T-cell (primary cell): ENCODE measurements around the gene GMPR. TPM values are rescaled to one million over a fixed set of nuclear protein-coding genes. Genes with fewer than 3 reads are reported as not detected.

Experiments used
- ATAC-seq, 4 experiments: fragments of 200-7000 bp in 3 of 4; fragments of 150-1000 bp in 1 of 4; cut with Tn5 transposase; replicated peaks in 1 of 4; 1 replicate in 3 of 4; 2 replicates in 1 of 4; pipeline ENCODE4 v1.10.0; 2021; ENCODE audit warnings: moderate library complexity in 3 of 4, mild to moderate bottlenecking in 2 of 4, moderate number of reproducible peaks in 1 of 4
- CTCF ChIA-PET, 2 donors: fragments of 300-600 bp; sonication (Branson Sonifier 250); formaldehyde crosslinking; loops; one replicate each; lab custom pipeline; 2022; ENCODE audit warnings: antibody characterized with exemption in 2 of 2; lab: Charles Lee
- POLR2A ChIA-PET, 2 donors: fragments of 300-600 bp; sonication (Branson Sonifier 250); formaldehyde crosslinking; loops; one replicate each; lab custom pipeline; 2022; ENCODE audit warnings: antibody characterized with exemption in 2 of 2; lab: Charles Lee
- DNase-seq, 35 experiments: peaks; one replicate each; pipeline versions ENCODE4 v3.0.0 to v3.0.0-alpha.2; 2013 to 2023
- H3K27ac ChIP-seq: one replicate; pipeline ENCODE4 v1.5.1; 2013; ENCODE audit warnings: low read length
- H3K27me3 ChIP-seq, 2 experiments: replicated peaks in 1 of 2; 1 replicate in 1 of 2; 2 replicates in 1 of 2; pipeline versions ENCODE4 v1.6.1 to v1.7.0; 2013; ENCODE audit warnings: low read length in 1 of 2, mixed read lengths in 1 of 2; ENCODE audit not compliant: control insufficient read depth in 2 of 2, insufficient read depth in 2 of 2; ENCODE audit errors: extremely low read depth in 1 of 2
- H3K36me3 ChIP-seq, 2 donors: 1 replicate in 1 of 2; 2 replicates in 1 of 2; pipeline versions ENCODE4 v1.6.1 to v1.7.0; 2013; ENCODE audit warnings: low read length in 1 of 2; ENCODE audit not compliant: control insufficient read depth in 2 of 2, insufficient read depth in 1 of 2; ENCODE audit errors: extremely low read depth in 1 of 2
- H3K4me1 ChIP-seq, 2 experiments: 1 replicate in 1 of 2; 2 replicates in 1 of 2; pipeline versions ENCODE4 v1.6.1 to v1.7.0; 2013; ENCODE audit warnings: low read length in 2 of 2, mixed read lengths in 1 of 2; ENCODE audit not compliant: insufficient read depth in 2 of 2, control insufficient read depth in 1 of 2; ENCODE audit errors: extremely low read depth in 1 of 2
- H3K4me3 ChIP-seq, 2 donors: 1 replicate in 1 of 2; 2 replicates in 1 of 2; pipeline versions ENCODE4 v1.5.1 to v1.7.0; 2013; ENCODE audit warnings: mild to moderate bottlenecking in 2 of 2, low read length in 1 of 2, moderate library complexity in 1 of 2; ENCODE audit not compliant: control insufficient read depth in 1 of 2; ENCODE audit errors: extremely low read depth in 1 of 2
- H3K9me3 ChIP-seq: 2 replicates; pipeline ENCODE4 v1.7.0; 2013
- H3K27ac Mint-ChIP-seq, 2 donors: one replicate each; pipeline ENCODE4 v1.8.0; 2020 to 2021; ENCODE audit warnings: mild to moderate bottlenecking in 2 of 2, mixed read lengths in 2 of 2
- H3K27me3 Mint-ChIP-seq, 2 donors: one replicate each; pipeline ENCODE4 v1.8.0; 2021 to 2022; ENCODE audit warnings: mixed read lengths in 2 of 2
- H3K36me3 Mint-ChIP-seq: one replicate; pipeline ENCODE4 v1.8.0; 2021; ENCODE audit warnings: mixed read lengths
- H3K4me1 Mint-ChIP-seq, 3 donors: one replicate each; pipeline ENCODE4 v1.8.0; 2020 to 2022; ENCODE audit warnings: mixed read lengths in 3 of 3, mild to moderate bottlenecking in 1 of 3
- H3K4me3 Mint-ChIP-seq, 3 donors: one replicate each; pipeline ENCODE4 v1.8.0; 2020 to 2022; ENCODE audit warnings: mild to moderate bottlenecking in 3 of 3, mixed read lengths in 3 of 3, moderate library complexity in 3 of 3
- H3K9me3 Mint-ChIP-seq, 3 donors: one replicate each; pipeline ENCODE4 v1.8.0; 2020 to 2022; ENCODE audit warnings: mixed read lengths in 3 of 3
- WGBS: methylation state at CpG from one replicate; pipeline ENCODE4 v1.1.5; 2013; ENCODE audit warnings: missing lambda C conversion rate; ENCODE audit not compliant: insufficient coverage; 5-methylcytosine and 5-hydroxymethylcytosine counted together
- total RNA-seq, 35 experiments: library from RNA in 6 of 35; stranded (reverse) in 6 of 35; fragments of 120-200 nt in 1 of 35; gene quantifications; one replicate each; pipeline versions ENCODE4 v1.2.1 to v1.2.4 and lab custom pipeline; 2013 to 2026

Gene GMPR
- total RNA-seq, 5 donors from 2014 or later (not counting 1 experiment from before 2014, with no cell fraction given), result 0.26 to 1.4 (median 0.68) TPM

GRCh38 chr6:16285467-16286150, 47.2 kb downstream of the GMPR start:
- no peak for ATAC-seq
- Mint-ChIP-seq H3K27me3 (peaks cover 2 to 3% of the 10 kb centered on the region in 2 donors), H3K9me3 (no peaks in the 10 kb centered on the region), H3K27ac (no peak overlapping the region), H3K4me1 (no peaks in the 10 kb centered on the region), H3K36me3 (no peaks in the 10 kb centered on the region), H3K4me3 (no peak overlapping the region)
- Histone ChIP-seq H3K27ac (no peak overlapping the region), H3K9me3 (no peaks in the 10 kb centered on the region), H3K4me3 (no peak overlapping the region), H3K36me3 (no peaks in the 10 kb centered on the region), H3K27me3 (peaks cover 0 to 8% of the 10 kb centered on the region in 2 experiments), H3K4me1 (no peaks in the 10 kb centered on the region)
- POLR2A ChIA-PET, result no interaction called here
- DNase-seq, result no peak
- CTCF ChIA-PET, result interaction anchor here (0.6 to 0.7 kb wide), 2 partner anchors 171 to 1472 kb away, joined by 3 to 5 read pairs; no protein-coding TSS in a partner anchor
- 79% methylated on average over 6 of the region's 11 CpGs for WGBS

DNA sequence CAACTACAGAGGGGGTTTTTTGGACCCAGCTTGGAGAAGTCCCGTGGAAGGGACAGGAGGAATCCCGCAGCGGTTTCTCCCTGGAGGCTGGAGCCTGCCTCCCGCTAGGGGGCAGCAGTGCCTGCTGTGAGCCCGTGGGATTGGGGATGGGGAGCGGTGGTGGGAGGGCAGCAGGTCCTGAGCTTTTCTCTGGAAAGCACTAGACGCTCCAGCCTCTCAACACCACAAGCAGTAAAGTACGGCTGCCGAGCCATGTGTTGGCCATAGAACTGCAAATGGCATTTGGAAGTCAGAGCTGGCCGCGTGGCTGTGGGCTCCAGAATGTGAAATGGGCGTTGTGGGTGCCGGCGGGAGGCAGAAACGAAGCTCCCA, 47.8 kb downstream of the GMPR start:
- Histone ChIP-seq H3K4me3 (no peak overlapping the region), H3K27ac (no peak overlapping the region), H3K9me3 (no peaks in the 10 kb centered on the region), H3K27me3 (peaks cover 0 to 8% of the 10 kb centered on the region in 2 experiments), H3K36me3 (no peaks in the 10 kb centered on the region), H3K4me1 (no peaks in the 10 kb centered on the region)
- H3K27ac Mint-ChIP-seq, result no peak overlapping the region
- CTCF ChIA-PET, result no interaction called here
- H3K9me3 Mint-ChIP-seq, result no peaks in the 10 kb centered on the region
- no peaks in the 10 kb centered on the region for H3K36me3 Mint-ChIP-seq
- WGBS, result 86% methylated on average over 13 of the region's 15 CpGs
- ATAC-seq (no peak), DNase-seq (peak in 3 of 35 experiments; percentile 6 to 44 (median 6))
- H3K4me1 Mint-ChIP-seq, result no peaks in the 10 kb centered on the region
- POLR2A ChIA-PET, result no interaction called here
- H3K4me3 Mint-ChIP-seq, result no peak overlapping the region
- H3K27me3 Mint-ChIP-seq, result peaks cover 2 to 3% of the 10 kb centered on the region in 2 donors

- no peak for DNase-seq
- Mint-ChIP-seq H3K27ac (no peak overlapping the region), H3K4me3 (no peak overlapping the region), H3K4me1 (no peaks in the 10 kb centered on the region), H3K27me3 (peaks cover 2 to 3% of the 10 kb centered on the region in 2 donors), H3K36me3 (no peaks in the 10 kb centered on the region), H3K9me3 (no peaks in the 10 kb centered on the region)
- H3K27me3 ChIP-seq, result peaks cover 0 to 8% of the 10 kb centered on the region in 2 experiments
- H3K27ac ChIP-seq, result no peak overlapping the region
- ChIA-PET POLR2A (no interaction called here), CTCF (interaction anchor here in 1 of 2 donors (1.0 kb wide), 1 partner anchor 25 kb away, joined by 6 read pairs; no protein-coding TSS in a partner anchor)
- 95% methylated on average over 19 of the region's 26 CpGs for whole genome bisulfite sequencing
- no peaks in the 10 kb centered on the region for H3K4me1 ChIP-seq
- no peak for ATAC-seq
- no peaks in the 10 kb centered on the region for H3K36me3 ChIP-seq
- no peaks in the 10 kb centered on the region for H3K9me3 ChIP-seq
- no peak overlapping the region for H3K4me3 ChIP-seq
Observed at GRCh38 chr6:16288163-16288562, 49.8 kb downstream of the GMPR start.

DNA sequence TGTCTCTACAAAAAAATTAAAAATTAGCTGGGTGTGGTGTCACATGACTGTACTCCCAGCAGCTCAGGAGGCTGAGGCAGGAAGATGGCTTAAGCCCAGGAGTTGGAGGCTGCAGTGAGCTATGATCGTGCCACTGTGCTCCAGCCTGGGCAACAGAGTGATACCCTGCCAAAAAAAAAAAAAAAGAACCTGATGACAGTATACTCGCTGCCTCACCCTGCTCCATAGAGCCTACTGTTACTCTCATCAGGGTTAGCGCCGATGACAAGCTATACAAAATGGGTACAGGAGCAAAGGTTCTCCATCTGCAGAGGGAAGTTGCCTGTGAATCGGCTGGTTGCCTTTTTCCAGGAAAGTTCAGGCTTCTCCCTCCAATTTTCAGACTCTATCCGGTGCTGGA, 53.4 kb downstream of the GMPR start:
- Mint-ChIP-seq H3K27ac (no peak overlapping the region), H3K27me3 (no peaks in the 10 kb centered on the region), H3K9me3 (no peaks in the 10 kb centered on the region), H3K4me1 (no peaks in the 10 kb centered on the region), H3K4me3 (no peak overlapping the region), H3K36me3 (no peaks in the 10 kb centered on the region)
- Histone ChIP-seq H3K4me1 (no peaks in the 10 kb centered on the region), H3K27ac (no peak overlapping the region), H3K36me3 (no peaks in the 10 kb centered on the region), H3K4me3 (no peak overlapping the region), H3K9me3 (no peaks in the 10 kb centered on the region), H3K27me3 (no peaks in the 10 kb centered on the region)
- ATAC-seq, result no peak
- WGBS, result 83% methylated on average over 1 of the region's 6 CpGs
- ChIA-PET CTCF (interaction anchor here (0.5 to 0.7 kb wide), 2 partner anchors 54 to 1097 kb away, joined by 4 to 5 read pairs; no protein-coding TSS in a partner anchor), POLR2A (interaction anchor here in 1 of 2 donors (0.6 kb wide), 1 partner anchor 21 kb away, joined by 3 read pairs; no protein-coding TSS in a partner anchor)
- no peak for DNase-seq

DNA sequence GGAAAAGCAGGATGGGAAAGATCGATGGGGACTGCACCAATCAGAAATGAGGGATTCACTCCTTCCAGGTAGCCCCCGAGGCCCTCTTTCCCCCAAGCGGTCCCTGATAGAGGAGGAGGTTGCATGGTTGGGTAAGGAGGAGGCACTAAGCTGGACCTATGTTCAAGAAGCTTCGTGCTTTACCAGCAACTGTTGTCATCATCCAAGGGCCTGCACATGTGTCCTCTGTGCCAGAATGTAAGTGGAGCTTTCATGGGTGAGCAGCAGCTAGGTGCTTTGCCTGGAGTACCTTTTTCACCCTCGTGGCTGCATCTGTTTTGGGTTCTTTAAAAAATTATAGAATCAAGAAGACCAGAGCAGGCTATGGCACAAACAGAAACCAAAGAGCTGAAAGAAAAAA, 54.0 kb downstream of the GMPR start:
- H3K9me3 Mint-ChIP-seq, result no peaks in the 10 kb centered on the region
- no peak overlapping the region for H3K4me3 Mint-ChIP-seq
- no peaks in the 10 kb centered on the region for H3K4me1 Mint-ChIP-seq
- H3K36me3 Mint-ChIP-seq, result no peaks in the 10 kb centered on the region
- Histone ChIP-seq H3K27ac (no peak overlapping the region), H3K36me3 (no peaks in the 10 kb centered on the region), H3K27me3 (no peaks in the 10 kb centered on the region), H3K9me3 (no peaks in the 10 kb centered on the region), H3K4me1 (no peaks in the 10 kb centered on the region), H3K4me3 (no peak overlapping the region)
- CTCF ChIA-PET, result no interaction called here
- POLR2A ChIA-PET, result no interaction called here
- DNase-seq, result no peak
- WGBS, result 65% methylated on average over 2 of the region's 5 CpGs
- ATAC-seq, result no peak
- H3K27me3 Mint-ChIP-seq, result no peaks in the 10 kb centered on the region
- no peak overlapping the region for H3K27ac Mint-ChIP-seq

DNA sequence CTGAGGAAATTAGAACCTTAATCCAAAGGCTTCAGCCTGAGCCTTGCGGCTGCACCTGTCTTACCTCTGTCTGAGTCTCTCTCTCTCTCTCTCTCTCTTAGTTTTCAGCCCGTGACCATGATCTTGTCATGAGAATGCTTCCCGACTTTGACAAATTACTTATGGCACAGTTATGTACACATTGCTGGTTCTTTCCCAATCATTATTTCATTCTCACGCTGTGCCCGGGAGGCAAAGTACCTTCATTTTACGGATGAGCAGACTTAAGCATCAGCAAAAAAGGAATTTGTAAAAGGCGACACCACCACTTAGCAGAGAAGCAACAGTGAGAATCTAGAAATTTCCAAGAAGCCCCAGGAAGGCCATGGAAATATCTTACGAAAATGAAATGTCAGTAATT, 54.6 kb downstream of the GMPR start:
- Mint-ChIP-seq H3K27ac (no peak overlapping the region), H3K9me3 (no peaks in the 10 kb centered on the region), H3K4me3 (no peak overlapping the region), H3K36me3 (no peaks in the 10 kb centered on the region), H3K27me3 (no peaks in the 10 kb centered on the region), H3K4me1 (no peaks in the 10 kb centered on the region)
- Histone ChIP-seq H3K27me3 (no peaks in the 10 kb centered on the region), H3K4me3 (no peak overlapping the region), H3K27ac (no peak overlapping the region), H3K9me3 (no peaks in the 10 kb centered on the region), H3K4me1 (no peaks in the 10 kb centered on the region), H3K36me3 (no peaks in the 10 kb centered on the region)
- ChIA-PET CTCF (no interaction called here), POLR2A (no interaction called here)
- WGBS, result 85% methylated on average over 8 of the region's 8 CpGs
- DNase-seq (no peak), ATAC-seq (no peak)
